ENCODE measurements around the gene AP1AR.

The AP1AR gene

DNA sequence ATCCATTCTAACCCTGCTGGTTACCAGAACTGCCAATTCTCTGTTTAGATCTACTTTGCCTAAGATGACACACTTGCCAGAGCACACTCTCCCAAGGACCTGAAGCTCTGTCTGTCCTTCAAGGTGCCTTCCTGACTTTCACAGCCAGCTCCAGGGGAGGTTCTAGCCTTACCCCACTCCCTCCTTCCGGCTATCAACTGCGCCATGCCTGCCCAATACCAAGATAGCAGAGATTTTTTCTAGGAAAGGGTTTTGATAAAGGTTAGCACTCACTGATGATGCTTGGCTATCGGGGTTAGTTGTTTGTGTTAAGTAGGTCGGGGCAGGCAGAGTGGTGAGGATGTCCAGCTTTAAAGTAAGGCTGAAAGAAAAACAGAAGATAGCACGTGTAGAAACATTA, 79.9 kb downstream of the AP1AR start:
- Histone ChIP-seq H3K4me2 (ENCODE audit: low read length) (no peak overlapping the region), H3K9me3 (ENCODE audit: control insufficient read depth, low read length) (no peaks in the 10 kb centered on the region), H3K27me3 (ENCODE audit: control insufficient read depth, insufficient read depth, low read length) (no peaks in the 10 kb centered on the region), H3K79me2 (no peaks in the 10 kb centered on the region), H3K4me3 (ENCODE audit: low read depth, low read length) (no peak overlapping the region), H3K36me3 (ENCODE audit: control insufficient read depth, insufficient read depth, low read length) (no peaks in the 10 kb centered on the region), H2AFZ (no peak overlapping the region), H3K27ac (no peak overlapping the region), H3K4me1 (peaks cover 2% of the 10 kb centered on the region), H3K9ac (no peak overlapping the region)
- no peak for TF ChIP-seq CTCF (IDR thresholded peaks at IDR 0.05)

DNA sequence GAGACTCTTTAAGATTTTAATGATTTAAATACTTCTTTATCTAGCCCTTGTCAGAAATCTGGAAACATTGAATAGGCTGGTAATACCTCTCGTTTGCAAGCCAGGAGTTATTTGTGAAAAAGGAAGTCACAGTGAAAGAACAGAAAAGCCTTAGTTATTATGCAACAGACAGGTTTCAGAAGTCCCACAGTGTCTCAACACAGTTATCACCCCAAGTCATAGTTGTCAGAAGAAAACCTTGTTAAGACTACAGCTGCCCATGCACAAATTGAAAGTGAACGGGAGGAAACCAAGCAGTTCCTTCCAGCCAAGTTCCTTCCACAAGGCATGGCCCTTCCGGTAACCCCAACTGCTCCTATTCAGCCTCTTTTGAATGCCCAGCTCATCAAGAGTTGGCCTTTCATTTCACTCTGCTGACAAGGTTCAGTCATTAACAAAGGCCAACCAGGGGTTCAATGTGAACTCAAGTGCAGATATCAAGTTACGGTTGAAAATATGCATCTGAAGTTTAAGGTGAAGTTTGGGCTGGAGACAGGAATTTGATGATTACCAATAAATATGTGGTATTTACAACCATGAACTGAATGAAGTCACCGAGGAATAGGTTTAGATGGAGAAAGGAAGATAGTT, 81.1 kb downstream of the AP1AR start:
- Histone ChIP-seq H3K4me3 (ENCODE audit: low read depth, low read length) (no peak overlapping the region), H3K9ac (no peak overlapping the region), H3K4me1 (peaks cover 2% of the 10 kb centered on the region), H3K27ac (no peak overlapping the region), H3K9me3 (ENCODE audit: control insufficient read depth, low read length) (no peaks in the 10 kb centered on the region), H3K36me3 (ENCODE audit: control insufficient read depth, insufficient read depth, low read length) (no peaks in the 10 kb centered on the region), H3K79me2 (no peaks in the 10 kb centered on the region), H3K4me2 (ENCODE audit: low read length) (no peak overlapping the region), H2AFZ (no peak overlapping the region), H3K27me3 (ENCODE audit: control insufficient read depth, insufficient read depth, low read length) (no peaks in the 10 kb centered on the region)
- TF ChIP-seq CTCF (IDR thresholded peaks at IDR 0.05) = no peak

GRCh38 chr4:112315446-112315845, 83.9 kb downstream of the AP1AR start:
- no peak for TF ChIP-seq CTCF (IDR thresholded peaks at IDR 0.05)
- H3K9me3 ChIP-seq (ENCODE audit: control insufficient read depth, low read length) = no peaks in the 10 kb centered on the region
- H3K36me3 ChIP-seq (ENCODE audit: control insufficient read depth, insufficient read depth, low read length) = no peaks in the 10 kb centered on the region
- no peaks in the 10 kb centered on the region for H3K4me1 ChIP-seq
- H2AFZ ChIP-seq = no peak overlapping the region
- H3K79me2 ChIP-seq = no peaks in the 10 kb centered on the region
- H3K9ac ChIP-seq = no peak overlapping the region
- H3K4me2 ChIP-seq (ENCODE audit: low read length) = no peak overlapping the region
- no peaks in the 10 kb centered on the region for H3K27me3 ChIP-seq (ENCODE audit: control insufficient read depth, insufficient read depth, low read length)
- H3K4me3 ChIP-seq (ENCODE audit: low read depth, low read length) = no peak overlapping the region
- H3K27ac ChIP-seq = no peak overlapping the region

DNA sequence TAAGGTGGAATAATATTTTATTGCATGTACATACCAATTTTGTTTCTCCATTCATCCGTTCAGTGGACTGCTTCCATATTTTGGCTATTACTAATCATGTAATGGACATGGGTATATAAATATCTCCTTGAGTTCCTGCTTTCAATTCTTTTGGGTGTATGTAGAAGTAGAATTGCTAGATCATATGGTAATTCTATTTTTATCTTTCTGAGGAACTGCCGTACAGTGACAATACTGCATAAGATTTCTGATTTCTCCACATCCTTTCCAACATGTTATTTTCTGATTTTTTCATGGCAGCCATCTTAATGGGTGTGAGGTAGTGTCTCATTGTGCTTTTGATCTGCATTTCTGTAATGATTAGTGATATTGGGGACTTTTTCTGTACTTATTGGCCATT, 84.8 kb downstream of the AP1AR start:
- no peaks in the 10 kb centered on the region for H3K36me3 ChIP-seq (ENCODE audit: control insufficient read depth, insufficient read depth, low read length)
- H3K27ac ChIP-seq = no peak overlapping the region
- no peaks in the 10 kb centered on the region for H3K4me1 ChIP-seq
- H3K79me2 ChIP-seq = no peaks in the 10 kb centered on the region
- no peak overlapping the region for H3K4me2 ChIP-seq (ENCODE audit: low read length)
- no peak overlapping the region for H2AFZ ChIP-seq
- H3K27me3 ChIP-seq (ENCODE audit: control insufficient read depth, insufficient read depth, low read length) = no peaks in the 10 kb centered on the region
- H3K9ac ChIP-seq = no peak overlapping the region
- TF ChIP-seq CTCF (IDR thresholded peaks at IDR 0.05) = no peak
- H3K4me3 ChIP-seq (ENCODE audit: low read depth, low read length) = no peak overlapping the region
- H3K9me3 ChIP-seq (ENCODE audit: control insufficient read depth, low read length) = no peaks in the 10 kb centered on the region
